HG03135 (cell line): Measurements from ENCODE around the gene CPNE2.

Experiments
- ATAC-seq: cut with Tn5 transposase; IDR thresholded peaks from one replicate; pipeline ENCODE4 v1.9.1; 2021; ENCODE audit warnings: mild to moderate bottlenecking, moderate library complexity; ENCODE audit not compliant: unreplicated experiment

The CPNE2 gene

DNA sequence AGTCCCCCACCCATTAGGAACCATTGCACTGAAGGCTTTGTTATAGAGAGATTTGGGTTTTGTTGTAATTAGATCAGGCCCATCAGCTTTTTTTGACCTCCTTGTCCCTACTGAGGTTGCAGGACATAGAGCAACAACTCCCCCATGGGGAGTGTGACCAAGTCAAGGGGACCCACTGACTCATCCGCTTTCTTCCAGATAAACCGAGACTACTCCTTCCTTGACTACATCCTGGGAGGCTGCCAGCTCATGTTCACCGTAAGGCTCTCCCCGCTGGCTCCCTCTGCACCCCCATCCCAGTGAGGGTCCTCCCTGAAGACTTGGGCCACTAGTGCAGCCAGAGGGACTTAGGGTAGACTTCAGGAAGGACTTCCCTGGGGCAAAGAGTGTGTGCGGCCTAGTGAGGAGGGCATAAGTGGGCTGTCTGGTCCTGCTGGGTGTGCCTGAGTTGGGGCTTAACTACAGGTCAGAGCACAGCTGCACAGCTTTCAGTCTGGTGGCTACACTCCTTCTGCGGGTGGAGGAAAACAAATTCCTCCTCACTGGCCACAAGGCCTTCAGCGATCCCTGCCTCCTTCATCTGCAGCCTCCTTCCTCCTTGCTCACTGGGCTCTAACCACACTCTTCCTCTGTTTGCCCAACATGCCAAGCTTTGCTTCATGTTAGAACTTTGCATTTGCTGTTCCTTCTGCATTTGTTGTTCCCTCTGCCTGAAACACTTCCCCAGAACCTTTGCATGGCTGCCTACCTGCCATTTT, 31.0 kb downstream of the CPNE2 start:
- no peak for ATAC-seq

DNA sequence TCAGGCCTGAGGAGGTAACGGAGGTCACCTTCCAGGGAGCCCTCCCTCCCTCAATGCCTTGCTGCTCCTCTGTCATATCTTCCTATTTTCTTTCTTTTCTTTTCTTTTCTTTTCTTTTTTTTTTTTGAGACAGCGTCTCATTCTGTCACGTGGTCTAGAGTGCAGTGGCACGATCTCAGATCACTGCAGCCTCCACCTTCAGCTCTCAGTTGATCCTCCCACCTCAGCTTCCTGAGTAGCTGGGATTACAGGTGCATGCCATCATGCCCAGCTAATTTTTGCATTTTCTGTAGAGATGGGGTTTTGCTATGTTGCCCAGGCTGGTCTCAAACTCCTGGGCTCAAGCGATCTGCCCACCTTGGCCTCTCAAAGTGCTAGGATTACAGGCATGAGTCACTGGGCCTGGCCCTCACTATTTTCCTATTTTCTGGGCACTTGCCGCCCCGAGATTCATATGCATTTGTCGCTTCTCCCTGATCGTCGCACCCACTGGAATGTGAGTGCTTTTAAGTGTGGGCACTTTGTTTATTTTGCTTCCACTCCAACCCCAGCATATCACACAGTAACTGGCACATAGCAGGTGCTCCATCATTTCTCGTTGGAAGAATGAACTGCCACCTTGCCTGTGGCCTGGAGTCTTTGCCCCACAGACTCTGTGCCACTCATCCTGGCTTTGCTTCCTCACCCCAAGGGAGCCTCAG, 31.7 kb downstream of the CPNE2 start:
- no peak for ATAC-seq

DNA sequence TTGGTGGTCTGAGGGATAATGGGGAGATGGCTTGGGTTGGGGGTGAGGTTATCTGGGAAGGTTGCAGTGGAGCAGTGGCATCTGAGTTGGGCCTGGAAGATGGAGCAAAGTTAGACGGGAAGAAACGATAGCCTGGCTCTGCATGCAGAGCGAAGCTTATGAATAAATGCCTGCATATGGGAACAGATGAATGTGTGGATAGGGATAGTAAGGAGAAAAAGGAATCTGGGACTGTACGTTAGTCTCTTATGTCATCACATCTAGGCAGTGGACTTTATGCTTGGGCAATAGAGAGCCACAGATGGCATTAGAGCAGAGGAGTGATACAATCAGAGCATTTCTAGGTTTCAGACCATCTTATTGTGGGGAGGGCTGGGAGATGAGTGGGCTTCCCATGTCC, 33.0 kb downstream of the CPNE2 start:
- no peak for ATAC-seq

DNA sequence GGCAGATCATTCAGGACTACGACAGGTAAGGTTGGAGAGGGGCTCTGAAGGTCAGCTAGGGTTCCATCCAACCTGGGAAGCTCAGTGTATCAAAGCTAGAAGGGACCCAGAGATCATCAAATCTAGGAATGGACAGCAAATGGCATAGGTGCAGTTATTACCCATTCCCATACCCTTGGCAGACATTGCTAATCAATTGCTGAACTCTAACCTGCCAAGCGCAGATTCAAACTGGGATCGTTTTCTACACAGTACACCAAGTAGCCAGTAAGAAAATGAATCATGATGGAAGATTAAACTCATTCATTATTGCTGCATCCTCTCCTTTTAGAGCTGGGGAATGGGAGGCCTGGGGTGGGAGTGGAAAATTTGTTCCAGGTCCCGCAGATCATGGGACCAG, 33.6 kb downstream of the CPNE2 start:
- no peak for ATAC-seq

DNA sequence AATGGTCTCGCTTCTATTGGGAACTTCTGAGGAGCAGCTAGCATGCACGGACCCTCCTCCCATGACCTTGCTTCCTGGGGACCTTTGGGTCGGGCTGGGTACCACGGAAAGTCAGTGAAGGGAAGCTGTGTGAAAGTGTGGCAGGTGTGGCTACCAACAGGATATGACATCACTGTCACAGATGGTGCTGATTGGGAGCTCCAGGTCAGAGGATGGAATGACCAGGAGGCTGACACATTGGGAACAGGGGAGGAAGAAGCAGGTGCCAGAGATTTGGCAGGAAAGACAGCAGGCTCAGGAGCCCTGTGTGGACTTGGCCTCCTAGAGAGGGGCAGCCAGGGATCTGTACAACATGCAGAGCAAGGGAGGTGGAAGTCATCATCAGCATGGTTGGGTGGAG, 34.0 kb downstream of the CPNE2 start:
- ATAC-seq = no peak

DNA sequence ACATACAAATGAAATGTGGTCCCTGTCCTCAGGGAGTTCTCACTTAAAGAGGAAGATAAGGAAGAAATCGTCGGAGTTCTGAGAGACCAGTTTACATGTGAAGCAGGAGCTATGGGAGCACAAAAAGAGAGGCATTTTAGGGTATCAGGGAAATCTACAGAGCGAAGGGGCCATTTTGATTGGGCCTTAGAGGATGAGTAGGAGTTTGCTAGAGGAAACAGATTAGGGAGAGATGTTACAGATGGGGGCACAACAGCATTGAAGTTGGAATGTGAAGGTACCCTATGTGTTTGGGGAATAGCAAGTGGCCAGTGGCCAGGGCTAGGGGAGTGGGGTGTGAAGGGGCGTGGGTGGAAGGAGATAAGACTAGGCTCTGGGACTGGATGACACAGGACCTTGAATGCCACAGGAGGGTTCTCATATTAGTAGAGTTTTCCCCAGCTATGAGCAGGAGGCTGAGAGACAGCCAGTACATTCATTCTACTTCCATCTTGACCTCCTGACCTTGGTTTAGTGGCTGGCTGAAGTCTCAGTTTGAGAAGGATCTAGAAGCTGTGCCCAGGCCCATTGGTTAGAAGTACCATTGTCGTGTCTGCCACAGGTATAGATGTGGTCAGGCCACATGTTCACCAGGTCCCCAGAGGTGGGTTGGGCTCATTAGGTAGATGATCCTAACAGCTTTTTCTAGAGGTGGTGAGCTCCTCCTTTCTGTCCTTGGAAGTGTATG, 34.8 kb downstream of the CPNE2 start:
- ATAC-seq = no peak

DNA sequence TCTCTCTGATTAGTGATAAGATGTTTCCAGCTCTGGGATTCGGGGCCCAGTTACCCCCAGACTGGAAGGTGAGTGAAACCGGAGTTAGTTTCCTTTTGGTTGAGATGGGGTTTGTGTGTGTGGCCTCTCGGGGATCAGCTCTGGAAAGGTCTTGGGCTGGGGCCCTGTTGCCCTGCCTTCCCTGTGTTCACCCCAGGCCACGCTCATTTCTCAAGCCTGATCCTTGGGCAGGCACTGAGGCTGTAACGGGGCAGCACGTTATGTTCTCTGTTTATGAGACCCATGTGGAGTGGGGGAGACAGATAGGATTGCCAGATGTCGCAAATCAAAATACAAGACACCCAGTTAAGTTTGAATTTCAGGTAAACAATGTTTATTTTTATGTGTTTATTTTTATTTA, 35.5 kb downstream of the CPNE2 start:
- no peak for ATAC-seq

DNA sequence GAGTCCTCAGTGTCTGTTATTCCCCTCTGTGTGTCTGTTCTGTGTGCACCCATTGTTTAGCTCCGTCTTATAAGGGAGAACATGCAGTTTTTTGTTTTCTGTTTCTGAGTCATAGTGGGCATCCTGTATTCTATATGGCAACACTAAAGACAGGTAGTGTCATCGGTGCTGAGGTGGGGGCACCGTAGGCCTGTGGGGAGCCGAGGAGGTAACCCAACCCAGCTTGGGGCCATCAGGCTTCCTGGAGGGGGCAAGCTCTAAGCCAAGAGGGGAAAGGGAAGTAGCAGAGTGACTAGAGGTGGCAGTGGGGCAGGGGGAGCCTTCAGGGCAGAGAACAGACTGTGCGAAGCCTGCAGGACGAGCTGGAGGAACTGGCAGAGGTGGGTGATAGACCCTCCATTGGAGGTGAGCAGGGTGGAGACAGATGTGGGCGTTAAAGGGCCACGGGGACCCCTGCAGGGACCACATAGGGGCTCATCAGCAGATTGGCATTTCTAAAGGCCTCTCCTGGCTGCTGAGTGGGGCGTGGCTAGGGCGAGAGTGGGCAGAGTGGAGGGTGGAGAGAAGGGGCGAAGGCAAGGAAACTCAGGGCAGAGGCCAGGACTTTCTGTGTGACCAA, 36.5 kb downstream of the CPNE2 start:
- ATAC-seq = no peak

DNA sequence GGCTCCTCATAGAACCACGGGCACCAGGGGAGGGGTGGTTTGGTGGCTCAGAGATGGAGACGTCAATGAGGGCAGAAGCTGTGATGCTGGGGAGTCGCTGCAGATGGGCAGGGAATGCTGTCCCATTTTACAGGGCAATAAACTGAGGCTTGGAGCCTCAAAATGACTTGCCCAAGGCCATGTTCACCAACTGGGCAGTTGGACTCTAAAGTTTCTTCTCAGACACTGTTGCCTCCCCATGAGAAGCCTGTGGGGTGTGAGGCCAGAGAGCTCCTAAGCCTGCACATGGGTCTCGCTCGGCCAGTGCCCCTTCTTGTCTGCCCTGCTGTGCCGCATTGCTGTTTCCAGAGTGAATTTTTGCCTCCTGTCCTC, 38.6 kb downstream of the CPNE2 start:
- ATAC-seq = no peak

DNA sequence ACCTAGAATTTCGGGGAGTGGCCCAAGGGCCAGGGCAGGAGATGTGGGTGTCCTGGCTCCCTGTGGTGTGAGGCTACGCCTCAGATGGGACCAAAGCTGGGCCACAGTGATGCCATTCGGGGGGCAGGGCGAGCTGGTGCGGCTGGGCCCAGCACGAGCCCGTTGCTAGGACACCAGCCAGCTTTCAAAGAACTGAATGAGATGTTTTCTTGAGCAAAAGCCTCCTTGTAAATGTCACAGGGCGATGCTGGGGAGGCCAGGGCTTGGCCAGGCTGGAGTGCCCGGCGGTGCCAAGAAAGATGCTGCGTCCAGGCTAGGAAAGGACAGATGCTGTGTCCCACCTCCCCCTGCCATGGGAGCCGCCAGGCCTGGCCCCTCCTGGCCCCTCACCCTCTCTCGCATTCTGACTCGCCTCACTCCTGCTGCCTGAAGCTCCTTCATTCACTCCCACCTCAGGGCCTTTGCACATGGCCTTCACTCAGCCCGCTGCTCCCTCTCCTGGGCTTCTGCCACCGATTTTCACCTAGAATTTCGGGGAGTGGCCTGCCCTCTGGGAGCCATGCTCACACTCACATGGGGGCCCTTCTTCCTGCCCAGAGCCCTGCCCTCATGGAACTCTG, 39.1 kb downstream of the CPNE2 start:
- no peak for ATAC-seq

DNA sequence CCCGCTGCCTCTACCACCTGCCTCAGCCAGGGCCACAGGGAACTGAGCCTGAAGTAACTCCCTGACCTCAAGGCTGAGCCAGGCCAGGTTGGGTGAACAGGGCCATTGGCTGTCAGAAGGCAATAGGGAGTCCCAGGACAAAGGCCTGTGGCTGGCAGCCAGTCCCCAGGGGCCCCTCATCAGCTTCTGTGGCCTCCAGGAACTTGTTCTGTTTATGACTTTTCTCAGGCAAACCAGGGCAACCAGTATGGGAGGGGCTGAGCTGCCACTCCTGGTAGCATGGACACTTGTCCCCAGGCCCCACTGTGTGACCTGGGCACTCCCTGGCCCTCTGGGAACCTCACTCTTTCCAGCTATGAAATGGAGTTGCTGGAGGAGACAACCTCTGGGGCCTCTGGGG, 40.1 kb downstream of the CPNE2 start:
- ATAC-seq = no peak

DNA sequence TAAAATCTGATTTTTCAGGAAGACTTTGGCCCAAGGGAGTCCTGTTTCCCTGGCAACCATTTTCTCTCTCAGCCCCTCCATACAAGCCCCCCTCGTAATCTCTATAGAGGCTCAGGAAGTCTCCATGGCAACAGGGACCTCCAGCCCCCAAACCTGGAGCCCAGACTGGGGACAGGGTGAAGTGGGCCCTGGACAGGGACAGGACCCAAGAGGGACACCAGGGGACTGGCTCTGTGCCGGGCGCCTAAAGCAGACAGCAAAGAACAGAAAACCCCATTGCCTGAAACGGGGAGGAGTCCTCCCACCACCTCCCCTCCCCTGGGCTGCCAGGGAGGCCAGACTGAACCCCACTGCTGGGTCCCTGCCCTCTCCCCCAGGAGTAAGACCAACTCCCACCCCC, 40.6 kb downstream of the CPNE2 start:
- no peak for ATAC-seq

DNA sequence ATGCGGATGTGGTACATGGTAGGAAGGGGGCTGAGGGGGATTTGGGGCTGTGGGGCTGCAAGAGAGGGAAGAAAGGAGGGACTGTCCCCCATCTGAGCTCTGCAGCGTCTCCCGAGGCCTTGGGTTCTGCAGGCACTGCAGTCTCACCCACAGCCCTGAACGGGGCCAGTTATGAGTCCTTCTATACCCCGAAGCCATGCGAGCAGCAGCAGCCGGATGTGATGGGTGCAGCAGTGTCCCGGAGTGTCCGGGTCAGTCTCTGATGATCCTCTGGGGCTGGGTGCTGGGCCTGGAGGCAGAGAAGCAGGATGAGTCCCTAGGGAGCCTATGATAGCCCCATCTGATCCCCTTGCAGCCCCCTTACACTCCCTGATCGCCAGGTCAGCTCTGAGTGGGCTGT, 41.5 kb downstream of the CPNE2 start:
- ATAC-seq = no peak

DNA sequence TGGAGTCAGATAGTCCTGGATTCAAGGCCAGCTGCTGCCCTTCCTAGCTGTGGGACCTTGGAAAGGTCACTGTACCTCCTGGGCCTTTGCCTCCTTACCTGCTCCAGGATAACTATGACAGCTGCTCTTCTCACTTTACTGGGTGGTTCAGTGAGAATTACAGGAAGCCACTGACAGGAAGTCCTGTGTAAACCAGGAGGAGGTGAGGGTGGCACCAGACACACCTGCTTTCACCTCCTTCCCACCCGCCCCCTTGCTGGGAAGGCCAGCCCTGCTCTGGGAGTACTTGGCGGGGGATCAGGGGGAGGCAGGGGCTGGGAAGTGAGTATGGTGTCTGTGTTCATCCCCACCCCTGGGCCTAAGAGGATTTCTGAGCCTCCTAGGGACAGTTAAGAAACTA, 42.6 kb downstream of the CPNE2 start:
- ATAC-seq = no peak

DNA sequence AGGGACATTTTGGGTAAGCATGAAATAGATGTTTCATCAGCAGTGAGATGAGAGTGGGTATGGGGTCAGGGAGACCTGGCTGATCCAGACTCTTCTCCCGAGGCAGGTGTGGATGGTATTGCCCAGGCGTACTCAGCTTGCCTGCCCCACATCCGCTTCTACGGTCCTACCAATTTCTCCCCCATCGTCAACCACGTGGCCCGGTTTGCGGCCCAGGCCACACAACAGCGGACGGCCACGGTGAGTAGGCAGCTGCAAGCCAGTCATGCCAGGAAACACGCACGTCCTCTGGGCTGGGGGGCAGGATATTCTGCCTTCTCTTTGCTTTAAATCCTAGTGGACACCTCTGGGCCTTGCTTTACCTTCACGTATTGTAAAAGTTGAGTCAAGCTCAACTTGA, 44.7 kb downstream of the CPNE2 start:
- ATAC-seq = no peak

DNA sequence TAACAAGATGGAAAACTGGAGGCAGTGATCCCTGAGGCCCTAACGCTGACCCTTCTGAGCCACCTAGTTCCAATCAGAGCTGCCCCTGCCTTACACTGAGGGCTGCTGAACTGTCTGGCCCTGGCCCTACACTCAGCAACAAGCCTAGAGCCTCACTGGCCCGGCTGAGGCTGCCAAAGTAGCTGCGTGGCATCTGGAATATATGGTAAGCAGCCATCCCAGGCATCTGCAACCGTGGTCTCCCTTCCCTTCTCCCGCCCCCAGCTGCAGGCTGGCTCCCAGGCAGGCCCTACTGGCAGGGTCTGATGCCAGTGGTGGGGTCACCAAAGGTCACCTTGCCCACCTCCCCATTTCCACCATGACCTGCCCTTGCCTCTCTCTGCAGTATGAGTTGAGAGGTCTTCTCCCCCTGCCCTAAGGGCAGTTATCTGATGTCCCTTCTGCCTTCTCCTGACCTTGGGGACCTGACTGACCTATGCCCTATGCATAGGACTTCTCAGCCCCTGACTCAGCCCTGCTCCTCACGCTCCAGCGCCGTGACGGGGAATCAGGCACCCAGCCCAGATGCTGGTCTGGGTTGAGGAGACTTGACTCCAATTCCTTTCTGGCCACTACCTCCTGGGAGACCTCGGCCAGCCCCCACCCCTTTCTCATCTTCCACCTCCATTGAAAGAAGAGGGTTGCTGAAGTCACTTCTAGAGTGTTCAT, 45.3 kb downstream of the CPNE2 start:
- ATAC-seq = no peak

DNA sequence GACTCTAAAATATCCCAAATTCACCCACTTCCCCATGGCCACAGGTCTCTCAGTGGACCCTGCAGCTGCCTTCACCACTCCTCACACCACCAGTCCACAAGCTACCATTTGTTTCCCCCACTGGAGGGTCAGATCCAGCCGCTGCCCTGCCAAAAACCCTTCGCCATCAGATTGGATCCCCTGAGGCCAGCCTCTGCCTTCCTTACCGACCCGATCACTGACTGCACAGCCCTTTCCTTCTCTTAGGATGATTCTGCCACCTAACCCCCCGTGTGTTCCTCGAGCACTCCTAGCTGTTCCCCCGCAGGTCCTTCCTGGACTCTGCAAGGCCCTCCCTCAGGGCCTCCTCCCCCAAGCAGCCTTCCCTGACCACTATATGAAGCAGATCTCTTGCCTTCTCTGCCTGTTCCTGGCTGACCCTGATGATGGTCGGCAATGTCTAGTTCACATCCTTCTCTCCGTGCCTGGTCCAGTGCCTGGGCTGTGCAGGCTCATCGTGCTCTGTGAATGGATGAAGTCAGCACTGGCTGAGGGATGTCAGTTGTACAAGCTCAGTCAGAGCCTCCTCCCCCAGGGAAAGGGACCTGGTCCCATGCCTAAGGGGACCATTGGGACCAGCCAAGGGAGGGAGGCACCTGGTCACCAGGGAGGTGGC, 46.0 kb downstream of the CPNE2 start:
- ATAC-seq = no peak

DNA sequence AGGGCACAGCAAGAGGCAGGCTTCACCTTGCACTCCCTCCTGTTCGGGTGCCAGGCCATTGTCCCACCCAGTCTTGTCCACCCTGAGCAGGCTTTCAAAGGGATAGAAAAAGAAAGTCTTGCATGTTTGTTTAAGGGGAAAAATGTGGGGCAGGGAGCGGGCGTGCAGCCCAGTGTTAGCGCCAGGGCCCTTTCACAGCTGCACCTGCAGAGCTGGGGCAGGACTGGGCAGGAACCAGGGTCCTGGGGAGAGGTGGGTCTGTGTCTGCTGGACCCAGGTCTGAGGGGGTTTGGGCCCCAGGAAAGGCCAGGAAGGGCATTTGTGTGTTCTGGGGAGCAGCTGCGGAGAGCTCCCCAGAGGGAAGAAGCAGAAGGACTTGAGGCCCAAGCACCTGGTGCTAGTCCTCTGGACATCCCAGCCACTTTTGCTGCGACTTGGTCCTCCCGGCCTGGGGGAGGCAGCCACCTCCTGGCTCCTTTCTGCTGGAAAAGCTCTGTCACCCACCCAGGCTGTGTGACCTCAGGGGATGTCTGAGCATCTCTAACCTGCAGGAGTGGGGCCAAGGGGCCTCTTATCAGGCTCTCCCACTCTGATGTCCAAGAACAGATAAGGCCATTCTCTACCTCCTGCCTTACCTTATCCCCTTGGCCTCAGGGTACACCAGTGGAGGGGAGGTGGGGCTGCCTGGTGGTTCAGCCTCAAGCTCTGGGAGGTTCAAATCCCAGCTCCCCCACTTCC, 48.7 kb downstream of the CPNE2 start:
- ATAC-seq = no peak

DNA sequence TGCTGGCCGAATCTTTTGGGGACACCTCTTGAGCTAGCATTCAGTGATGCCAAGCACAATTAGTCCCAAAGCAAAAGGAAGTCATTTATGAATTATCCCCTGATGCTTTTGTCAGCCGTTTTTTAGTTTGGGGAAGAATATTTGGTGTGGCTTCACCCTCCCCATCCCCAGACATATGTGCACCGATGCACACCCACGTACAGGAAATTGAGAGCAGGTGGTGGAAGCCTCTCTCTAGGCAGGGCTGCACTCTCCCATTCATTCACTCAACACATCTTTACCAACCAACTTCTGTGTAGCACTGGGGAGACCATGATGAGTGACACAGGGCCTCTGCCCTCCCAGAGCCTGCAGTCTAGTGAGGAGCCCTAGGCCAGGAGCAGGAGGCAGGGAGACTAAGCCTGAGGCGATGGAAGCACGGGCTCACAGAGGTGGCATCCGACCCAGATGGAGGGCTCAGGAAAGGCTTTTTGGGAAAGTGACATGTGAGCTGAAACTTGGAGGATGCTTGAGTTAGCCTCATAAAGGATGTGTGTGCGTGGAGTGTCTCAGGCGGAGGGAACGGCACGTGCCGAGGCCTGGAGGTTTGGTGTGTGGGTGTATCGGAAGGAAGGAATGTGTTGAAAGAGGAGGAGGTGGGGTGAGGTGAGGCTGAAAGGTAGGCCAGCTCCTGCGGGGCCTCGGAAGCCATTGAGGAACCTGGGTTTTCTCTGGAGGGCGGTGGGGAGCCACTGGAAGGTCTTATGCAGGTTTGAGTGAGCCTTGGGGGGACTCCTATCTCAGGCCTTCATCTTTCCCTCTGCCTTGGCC, 49.6 kb downstream of the CPNE2 start:
- no peak for ATAC-seq
